Measurements from ENCODE around the gene DGKZ.

DGKZ gene

GRCh38 chr11:46404476-46405017 lies 57.3 kb downstream of the DGKZ start:
- no peak for DNase-seq

GRCh38 chr11:46407635-46408034 lies 60.4 kb downstream of the DGKZ start:
- no peak for DNase-seq

DNA sequence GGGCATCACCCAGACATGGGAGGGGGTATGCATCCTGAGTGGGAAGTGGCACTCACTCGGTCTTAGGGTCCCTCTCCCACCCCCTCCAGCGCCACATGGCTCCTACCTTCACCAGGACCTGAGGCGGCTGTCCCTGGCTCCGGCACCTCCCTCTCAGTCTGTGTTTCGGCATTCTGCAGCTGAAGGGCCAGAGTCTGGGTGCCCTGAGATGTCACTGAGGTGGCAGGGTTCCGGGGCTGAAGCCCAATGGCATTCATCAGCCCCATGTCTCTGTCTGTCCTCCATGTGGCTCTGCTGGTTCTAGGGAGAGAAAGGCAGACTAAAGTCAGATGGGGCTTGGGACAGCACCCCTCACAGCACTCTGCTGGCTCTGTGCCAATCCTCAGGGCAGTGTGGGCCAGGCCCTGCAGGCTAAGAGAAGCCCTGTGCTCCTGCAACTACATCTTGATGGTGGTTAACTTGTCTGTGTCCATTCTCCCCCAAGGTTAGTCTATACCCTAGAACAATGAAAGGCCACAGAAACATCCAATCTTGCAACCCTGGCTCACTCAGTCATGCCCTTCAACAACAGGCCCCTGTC lies 61.2 kb downstream of the DGKZ start:
- no peak for DNase-seq

GRCh38 chr11:46410021-46410420 lies 62.8 kb downstream of the DGKZ start:
- DNase-seq: no peak

DNA sequence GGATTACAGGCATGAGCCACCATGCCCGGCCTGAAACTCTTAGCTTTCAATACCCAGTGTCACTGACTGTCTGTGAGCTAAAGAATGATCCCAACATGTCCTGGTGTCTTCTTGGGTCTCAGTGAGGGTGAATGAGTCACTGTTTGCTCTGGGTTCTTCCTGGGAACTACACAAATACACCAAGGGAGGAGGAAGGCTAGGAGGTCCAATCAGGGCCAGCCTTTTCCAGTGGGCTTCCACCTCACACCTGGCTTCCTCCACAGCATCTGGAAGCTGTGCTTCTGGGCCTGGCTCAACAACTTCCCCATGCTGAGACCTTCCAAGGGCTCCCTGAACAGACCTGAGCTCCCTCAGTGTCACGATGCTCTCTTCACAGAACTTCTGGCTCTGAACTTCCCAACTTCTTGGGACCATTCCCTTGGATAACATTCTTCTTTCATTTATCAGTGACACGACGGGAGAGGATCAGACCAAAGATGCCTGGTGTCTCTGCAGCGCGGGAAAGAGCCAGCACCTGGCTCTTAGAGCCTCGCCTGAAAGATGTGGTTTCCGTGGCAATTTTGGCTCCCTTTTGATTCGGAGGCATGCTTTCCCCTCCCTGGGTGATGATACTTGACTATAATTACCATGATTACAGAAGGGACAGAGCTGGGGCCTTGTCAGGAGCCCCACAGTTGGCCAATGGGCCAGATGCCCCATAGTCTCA lies 66.7 kb downstream of the DGKZ start:
- DNase-seq: no peak

DNA sequence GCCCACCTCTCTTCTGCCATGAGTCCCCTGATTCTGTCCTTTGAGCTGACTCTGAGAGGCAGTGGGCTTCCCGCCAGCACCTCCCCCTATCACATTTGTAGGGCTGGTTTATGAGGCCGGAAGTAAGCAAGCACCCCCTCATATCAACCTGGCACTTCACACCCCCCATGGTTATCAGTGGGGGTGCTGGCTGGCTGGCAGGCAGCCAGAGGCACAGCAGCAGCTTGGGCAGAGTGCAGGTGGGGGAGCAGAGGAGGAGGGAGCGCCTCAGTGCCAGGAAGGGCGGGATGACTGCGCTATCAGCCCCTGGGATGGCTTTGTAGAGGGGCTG lies 67.2 kb downstream of the DGKZ start:
- no peak for DNase-seq

GRCh38 chr11:46414879-46415278 lies 67.6 kb downstream of the DGKZ start:
- no peak for DNase-seq

DNA sequence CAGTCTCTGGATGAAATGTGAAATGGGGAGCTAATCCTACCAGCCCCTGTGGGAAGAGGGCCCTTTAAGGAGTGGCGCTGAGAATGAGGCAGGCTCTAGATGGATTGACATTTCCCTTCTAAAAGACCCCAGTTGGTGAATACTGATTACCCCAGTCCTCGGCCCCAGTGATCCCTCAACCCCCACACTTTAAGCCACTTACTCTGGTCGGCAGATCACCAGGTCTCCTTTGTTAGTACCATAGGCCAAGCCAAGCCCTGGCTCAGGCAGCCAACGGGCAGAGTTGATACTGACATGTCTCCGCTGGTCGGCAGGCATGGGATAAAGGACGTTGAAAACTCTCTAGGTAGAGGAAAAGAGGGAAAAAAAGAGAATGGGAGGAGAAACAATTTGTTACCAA lies 70.4 kb downstream of the DGKZ start:
- DNase-seq: no peak

DNA sequence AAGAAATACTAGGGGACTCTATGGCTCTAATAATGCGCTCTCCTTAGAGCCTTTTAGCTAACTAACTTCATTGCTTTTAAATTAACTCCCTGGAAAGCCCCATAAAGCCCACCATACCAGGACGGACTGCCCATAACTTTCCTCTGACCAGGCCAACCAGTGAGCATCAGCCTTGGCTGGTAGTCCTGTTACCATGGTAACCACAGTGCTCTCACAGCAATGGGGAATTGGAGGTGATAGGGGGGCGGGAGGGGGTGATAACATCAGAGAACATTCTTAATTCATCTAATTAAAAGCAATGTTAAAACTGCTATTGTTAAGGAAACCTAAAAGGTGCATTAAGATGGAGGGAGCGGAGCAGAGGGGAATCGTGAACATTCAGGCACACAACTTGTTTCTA lies 71.5 kb downstream of the DGKZ start:
- no peak for DNase-seq

GRCh38 chr11:46420513-46420912 lies 73.2 kb downstream of the DGKZ start:
- no peak for DNase-seq

DNA sequence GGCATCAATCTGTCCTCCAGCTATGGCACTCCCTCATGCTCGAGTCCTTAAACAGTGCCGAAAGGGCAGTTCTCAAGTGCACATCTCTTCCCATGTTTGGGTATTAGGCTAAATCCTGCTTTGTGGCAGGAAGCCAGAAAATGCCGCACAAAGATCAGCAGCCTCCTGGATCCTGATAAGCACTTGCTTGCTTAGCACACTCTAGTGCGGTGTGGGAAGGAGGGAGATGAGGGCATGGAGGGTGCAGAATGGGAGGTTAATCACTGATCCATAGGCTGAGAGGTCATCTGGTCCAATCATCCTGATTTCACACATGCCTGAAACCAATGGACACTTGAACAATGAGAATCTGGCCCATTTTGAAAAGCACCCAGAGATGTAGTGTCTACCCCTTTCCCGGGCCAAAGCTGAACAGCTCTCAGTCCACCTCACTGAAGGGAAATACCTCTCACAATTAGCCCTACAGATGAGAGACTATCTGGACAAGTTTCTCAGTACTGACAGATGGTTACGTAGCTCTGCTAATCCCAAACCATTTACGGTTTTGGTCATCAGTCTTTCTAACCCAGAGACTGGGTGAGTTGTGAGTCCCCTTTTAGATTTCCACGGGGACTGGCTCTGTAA lies 74.1 kb downstream of the DGKZ start:
- no peak for DNase-seq

DNA sequence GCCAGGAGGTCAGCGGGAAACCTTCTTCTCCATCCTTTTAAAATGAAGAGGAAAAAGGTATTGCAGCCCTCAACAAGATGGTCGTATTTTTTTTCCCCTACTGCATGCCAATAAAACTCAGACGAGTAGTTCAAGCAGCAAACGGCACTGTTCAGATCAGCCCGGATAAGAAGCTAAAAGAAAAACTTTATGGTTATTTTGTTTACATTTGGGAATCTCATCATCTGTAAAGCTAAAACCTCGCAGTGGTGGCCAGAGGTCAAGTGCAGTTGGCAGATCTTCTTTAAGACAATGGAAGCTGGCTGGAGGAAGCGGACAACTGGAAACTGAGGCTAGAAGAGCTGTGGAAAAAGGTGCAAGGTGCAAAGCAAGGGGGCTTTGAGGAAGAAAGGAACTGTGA lies 75.3 kb downstream of the DGKZ start:
- no peak for DNase-seq

DNA sequence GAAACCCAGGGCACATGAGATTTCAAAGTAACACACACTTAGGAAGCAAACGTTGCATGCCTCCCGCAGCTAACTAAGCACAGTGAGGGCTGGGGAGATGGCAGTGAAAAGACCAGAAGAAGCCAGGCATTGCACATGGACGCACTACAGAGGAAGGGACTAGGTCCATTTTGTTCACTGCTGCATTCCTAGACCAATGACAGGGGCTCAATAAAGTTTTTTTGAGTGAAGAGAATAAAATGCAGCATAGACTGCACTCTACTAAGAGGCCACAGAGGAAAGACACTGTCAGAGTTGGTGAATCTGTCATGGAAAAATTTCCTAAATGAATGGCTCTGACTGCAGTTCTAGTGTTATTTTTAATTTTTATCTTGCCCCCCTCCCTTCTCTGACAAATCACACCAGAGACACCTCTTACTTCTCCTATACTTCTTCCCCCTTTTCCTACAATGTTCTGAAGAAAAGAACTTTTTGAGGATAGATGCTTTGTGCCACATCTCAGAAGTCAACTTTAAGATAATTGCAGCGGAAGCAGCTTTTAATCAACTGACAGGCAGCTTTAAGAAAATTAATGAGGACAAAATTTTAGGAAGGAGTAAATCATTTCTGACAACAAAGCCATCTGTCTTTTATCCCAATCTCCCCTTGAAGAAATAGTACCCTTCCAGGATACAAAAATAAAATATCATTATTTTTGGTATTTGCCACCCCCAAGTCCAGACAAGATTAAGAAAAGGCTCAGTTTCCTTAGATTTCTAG lies 79.1 kb downstream of the DGKZ start:
- no peak for DNase-seq

- DNase-seq: no peak
Observed at GRCh38 chr11:46427364-46427763, 80.1 kb downstream of the DGKZ start.

- no peak for DNase-seq
Observed at GRCh38 chr11:46429717-46430116, 82.5 kb downstream of the DGKZ start.

All from activated T-cell treated with anti-CD3 and anti-CD28 coated beads, Interleukin-2, amount 50 U/mL, for 48 hours (primary cell).